HG03139 (cell line): Measurements from ENCODE around the gene ERC2.
"Not testable (repeated sequence)": the region's sequence is repeated elsewhere in the genome, so short reads cannot be mapped to it uniquely, and the experiment has no call there.

ENCODE experiments used
- ATAC-seq: cut with Tn5 transposase; IDR thresholded peaks from one replicate; pipeline ENCODE4 v1.9.1; 2021; ENCODE audit not compliant: unreplicated experiment

The ERC2 gene

DNA sequence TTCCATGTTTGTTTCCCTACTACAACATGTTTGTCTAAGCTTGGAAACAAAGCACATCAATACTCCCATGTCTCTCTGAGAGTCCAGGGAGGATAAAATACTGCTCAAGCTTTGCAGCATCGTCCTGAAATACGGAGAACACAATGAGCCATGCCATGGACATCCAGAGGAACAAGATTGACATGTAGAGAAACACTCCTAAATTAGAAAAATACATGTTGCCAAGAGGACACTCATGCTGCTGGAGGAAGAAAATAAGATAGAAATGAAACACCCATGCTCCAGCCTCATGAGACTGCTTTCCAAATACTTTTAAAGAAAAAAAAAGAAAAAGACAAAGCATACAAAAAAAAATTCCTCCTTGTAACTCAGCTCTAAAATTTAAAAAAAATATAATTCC is 387.0 kb downstream of the ERC2 start:
- no peak for ATAC-seq

DNA sequence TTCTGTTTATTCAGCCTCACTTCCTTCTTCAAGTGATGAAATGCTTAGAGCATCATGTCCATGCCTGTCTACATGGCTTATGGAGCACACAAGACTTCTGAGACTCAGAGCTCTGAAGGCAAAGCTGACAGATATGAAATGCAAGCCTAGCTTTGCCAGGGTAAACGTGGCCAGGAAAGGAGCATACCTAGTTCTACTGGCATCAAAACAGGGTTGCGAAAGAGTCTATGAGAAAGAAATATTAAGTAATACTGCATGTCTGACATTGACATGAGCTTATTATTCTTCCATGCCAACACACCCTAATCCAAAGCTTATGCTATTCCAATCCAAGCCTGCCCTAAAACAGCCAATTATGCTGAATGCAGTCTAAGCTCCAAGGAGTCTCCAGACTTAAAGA is 391.5 kb downstream of the ERC2 start:
- ATAC-seq: no peak

DNA sequence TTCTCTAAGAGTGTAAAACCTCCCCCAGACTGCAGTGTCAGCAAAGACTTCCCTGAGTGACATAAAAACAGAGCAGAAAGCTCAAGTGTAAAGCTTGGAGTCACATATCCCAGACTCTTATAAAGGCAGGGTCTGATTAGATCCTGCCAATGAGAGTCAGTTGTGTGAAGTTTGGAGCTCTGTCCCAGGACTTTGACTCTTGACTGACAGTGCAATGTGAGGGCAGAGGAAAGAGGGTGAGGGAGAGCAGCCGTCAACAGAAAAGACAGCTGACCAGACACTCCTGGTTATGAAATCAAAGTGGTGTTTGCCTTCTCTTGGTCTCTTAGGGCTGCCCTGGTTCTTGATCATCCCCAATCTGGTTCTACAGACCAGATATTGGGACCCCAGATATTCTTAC is 393.2 kb downstream of the ERC2 start:
- ATAC-seq: no peak

DNA sequence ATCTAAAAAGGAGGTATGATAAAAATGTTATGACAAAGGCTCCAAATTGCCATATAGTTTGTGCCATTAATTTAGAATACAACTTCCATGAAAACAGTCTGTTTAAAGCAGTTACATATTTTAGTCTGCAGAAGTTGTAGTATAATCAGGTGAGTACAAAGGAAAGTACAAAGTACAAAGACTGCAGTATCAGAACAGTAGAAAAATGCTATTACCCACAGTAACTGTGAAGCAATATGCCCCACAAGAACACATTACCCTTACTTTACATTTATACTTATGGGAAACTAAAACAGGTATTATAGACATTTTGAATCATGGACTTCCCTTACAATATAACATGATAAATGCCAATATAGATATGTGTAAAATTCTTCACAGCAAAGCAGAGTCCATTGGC is 398.5 kb downstream of the ERC2 start:
- ATAC-seq: no peak

DNA sequence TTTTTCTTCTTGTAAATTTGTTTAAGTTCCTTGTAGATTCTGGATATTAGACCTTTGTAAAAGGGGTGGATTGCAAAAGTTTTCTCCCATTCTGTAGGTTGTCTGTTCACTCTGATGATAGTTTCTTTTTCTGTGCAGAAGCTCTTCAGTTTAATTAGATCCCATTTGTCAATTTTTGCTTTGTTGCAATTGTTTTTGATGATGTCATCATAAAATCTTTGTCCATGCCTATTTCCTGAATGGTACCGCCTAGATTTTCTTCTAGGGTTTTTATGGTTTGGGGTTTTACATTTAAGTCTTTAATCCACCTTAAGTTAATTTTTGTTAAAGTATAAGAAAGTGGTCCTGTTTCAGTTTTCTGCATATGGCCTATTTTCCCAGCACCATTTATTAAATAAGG is 401.9 kb downstream of the ERC2 start:
- not testable (repeated sequence) for ATAC-seq

DNA sequence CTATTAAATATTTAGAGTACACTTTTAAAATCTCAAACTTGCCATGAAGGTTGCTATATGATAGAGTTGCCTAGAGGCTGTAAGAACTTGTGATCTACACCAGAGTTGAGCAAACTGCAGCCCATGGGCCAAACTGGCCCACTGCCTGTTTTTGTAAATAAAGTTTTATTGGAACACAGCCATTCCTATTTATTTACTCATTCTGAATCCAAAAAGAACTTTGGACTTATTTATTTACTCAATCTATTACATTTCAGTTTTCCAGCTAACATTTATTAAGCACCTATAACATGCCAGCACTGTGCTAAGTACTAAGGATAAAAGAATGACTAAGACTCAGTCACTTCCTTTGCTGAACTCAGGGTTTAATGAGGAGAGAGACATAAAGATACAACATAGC is 403.6 kb downstream of the ERC2 start:
- ATAC-seq: no peak

DNA sequence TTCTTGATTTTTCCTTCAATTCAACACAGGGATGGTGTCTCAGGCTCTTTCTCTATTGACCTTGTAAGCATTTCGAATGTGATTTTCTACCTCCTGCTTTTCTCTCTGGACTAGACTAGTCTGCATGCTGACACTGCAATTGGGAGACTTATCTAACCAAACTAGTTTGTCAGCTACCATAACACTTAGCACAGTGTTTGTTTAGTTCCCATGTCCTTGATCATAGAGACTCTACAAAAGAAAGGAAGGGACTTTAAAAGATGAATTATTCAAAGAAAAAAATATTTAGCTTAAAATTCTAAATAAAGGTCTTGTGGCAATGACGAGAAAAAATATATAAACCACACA is 407.0 kb downstream of the ERC2 start:
- ATAC-seq: no peak

DNA sequence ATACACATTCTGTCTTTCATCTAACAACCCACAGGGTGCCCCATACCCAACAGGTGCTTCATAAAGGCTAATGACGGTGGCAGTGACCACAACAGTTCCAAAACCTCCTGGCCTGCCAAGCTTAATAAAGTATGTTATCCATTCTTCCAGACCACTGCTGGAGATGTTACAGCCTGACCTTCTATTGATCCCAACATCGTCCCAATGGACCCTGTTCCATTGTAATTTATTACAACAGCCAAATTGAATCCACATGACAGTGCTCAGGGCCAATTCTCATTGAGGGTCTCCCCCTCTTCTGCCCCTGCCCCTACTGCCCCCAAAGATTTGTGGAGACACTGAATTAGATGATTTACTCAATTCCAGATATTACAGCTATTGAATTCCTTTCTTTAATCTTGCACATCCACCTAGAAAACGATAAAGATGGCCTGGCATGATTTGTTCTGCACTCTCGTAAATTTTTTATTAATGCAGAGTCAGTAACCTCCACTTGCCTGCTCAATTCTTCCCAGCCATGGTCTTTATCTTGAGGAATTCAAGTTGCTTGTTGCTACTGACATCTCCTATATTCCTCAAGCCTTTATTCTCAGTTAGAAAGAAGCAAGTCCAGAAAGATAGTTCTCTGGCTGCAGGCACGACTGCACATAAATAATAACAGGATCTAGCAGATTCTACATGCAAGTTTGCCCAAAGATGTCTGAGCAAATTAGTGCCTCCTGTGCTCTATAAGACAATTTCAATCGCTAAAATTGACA is 407.6 kb downstream of the ERC2 start:
- ATAC-seq: no peak

DNA sequence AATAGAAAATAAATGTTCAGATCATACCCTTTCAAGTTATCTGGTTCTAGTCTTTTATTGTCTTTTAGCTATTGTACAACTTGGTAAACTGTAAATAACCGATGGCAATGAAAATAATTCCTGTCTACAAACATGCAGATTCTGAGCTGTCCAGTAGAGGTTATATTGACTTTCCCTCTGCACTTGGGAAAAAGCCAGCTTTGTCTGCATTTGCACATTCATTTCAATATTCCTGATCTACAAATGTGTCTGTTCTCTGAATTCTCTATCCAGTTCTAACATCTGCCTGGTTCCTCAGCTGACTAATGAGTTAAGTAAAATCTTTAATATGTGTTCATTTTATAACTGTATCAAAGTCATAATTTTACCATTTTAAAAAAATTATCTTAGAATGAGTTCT is 408.5 kb downstream of the ERC2 start:
- ATAC-seq: no peak

DNA sequence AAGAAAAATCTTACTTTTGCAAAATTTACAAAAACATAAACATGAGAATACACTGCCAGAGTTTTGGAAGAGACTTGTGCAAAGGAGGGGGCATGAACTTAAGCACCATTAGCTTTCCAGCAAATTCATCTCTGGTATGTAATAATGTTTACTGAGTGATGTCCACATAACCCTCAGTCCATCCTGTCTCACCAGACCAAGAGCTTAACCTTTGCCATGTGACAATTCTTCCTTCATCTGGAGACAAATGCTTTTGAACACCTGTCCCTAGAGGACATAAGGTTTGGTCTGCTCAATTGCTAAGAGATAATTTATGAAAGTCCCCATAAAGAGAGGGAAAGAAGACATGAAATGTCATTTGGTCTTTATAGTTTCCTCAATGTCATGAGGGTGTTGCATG is 412.3 kb downstream of the ERC2 start:
- no peak for ATAC-seq

DNA sequence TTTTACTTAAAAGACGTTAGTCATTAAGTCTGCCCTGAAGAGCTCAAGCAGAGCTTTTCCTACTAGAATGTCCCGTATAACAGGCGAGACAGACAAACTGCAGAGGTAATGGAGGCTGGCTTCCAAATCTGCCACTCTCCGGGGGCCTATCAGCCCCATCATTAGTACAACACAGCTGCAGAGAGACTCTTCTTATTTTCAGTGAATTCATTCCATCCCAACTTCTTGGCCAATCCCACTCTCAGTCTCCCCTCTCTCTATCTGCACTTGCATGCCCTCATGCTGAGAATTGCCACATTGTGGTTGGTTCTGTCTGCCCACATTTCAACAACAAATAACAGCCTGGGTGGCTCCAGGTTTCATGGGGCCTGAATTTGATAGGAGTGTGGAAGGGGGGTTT is 412.7 kb downstream of the ERC2 start:
- no peak for ATAC-seq

DNA sequence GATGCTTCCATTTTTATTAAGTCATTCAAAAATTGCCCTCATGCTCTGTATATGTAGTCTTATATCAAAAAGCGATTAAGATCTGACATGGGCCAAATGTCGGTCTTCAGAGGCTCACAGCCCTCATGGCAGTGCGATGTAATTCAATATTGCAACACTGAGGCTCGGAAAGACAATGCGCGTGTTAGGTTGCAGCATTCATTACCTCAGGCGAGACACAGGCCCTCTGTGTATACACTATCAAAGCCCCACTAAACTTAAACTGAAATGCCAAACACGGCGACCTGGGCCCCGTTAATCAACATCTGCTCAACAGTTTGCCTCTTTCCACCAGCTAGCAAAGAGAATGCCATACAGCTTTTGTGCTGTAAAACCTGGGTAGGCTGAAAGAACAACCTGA is 413.4 kb downstream of the ERC2 start:
- no peak for ATAC-seq

DNA sequence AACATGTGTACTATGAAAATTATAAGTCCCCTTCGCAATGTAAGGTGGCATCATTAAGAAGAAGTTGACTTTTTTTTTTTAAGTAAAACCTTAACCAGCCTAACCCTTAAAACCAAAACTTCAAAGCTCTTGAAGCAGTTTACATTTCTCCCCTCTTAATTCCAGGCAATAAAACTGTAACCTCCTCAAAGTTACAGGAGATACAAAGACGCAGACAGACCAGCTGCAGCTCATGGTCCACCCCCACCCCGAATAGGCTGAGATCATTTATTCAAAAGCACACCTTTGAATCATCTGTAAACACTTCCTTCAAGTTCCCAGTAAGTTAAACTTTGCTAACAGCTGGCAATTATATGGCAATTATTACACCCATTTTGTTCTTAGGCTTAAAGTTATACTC is 414.5 kb downstream of the ERC2 start:
- ATAC-seq: no peak

DNA sequence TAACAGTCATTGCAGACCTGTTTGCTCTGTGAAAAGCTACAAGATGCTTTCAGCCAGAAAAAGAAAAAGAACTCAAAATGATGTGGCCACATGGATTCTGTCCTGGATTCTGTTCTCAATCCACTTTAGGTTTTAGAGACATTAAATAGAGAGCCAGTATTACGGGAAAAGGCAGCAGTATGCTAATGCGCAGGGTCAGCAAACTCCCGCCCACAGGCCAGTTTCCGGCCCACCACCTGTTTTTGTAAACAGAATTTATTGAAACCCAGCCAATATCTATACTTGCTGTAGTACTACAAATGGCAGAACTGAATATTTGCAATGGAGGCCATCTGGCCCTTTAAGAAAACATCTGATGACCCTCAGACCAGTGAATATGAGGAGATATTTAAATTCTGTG is 416.1 kb downstream of the ERC2 start:
- ATAC-seq: no peak

DNA sequence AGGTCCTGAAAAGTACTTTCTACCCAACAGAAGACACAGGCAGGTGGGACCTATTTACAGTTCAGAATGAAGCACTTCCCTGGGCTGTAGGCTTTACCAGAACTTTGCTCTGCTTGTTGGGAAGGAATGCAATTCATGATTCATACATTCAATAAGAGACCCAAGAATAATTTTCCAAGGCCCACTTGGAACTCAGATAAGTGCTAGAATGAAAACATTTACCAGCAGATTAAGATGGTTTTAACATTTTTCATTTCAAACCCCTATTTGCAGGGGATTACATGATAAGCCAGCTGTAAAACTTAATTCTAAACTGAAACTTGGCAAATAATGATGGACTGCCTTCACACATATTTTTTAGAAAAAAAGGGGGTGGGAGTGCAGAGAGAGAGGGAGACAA is 417.2 kb downstream of the ERC2 start:
- ATAC-seq: no peak

DNA sequence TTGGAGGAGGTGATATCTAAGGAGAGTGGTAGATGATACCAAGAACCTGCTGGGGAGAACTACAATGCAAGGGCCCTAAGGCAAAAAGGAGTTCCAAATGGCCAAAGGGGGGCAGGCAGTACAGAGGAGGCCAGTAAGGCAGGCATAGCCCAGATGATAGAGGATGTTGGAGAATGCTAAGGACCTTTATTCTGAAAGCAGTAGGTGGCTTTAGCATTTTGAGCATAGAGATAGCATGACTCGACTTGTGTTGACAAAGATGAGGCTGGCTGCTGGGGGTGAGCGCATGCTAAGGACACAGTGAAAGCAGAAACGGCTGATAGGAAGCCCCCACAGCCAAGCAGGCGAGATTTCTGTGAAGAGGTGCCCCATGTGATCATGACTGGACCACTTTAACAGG is 419.3 kb downstream of the ERC2 start:
- no peak for ATAC-seq

DNA sequence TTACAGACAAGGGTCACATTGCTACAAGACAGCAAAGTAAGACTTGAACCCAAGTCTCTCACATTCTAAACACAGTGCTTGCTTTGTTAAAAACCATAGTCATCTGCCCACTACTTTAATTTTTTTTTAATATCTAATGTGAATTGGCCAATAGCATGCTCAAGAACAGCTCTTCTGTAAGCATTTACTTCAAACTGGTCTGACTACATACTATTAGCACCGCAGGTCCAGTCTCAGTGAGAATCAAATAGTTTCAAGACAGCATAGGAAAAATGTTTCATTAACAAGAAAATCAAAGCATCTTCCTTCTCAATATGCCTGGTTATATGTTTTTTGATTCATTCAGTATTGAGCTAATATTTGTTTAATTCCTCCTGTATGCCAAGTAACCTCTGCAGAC is 419.9 kb downstream of the ERC2 start:
- ATAC-seq: no peak

DNA sequence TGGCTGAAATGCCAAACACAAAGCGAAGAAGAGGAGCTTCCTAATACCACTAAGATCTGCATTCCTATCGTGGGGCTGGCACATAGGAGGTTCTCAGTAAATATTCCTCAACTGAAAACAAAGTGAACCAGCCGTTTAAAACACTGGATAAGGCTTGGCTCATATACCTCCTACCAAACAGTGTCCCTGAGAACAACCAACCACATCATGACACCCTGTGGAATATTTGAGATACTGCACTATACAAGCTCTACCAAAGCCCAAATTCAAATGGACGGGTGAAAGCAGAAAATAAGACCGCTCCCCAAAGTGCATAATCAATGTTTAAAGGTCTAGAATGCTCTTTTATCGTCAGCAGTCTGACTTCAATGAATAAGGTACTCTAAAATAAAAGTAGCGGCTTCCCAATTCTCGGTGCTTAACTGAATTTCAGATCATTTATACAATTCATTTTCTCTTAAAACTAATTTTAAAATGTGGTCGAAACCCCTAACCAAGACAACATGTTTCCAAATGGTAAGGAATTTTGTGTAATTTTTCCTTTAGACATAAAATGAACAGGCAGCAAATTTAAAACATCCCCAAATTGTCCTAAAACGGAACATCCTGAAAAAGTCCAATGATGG is 425.8 kb downstream of the ERC2 start:
- ATAC-seq: no peak

DNA sequence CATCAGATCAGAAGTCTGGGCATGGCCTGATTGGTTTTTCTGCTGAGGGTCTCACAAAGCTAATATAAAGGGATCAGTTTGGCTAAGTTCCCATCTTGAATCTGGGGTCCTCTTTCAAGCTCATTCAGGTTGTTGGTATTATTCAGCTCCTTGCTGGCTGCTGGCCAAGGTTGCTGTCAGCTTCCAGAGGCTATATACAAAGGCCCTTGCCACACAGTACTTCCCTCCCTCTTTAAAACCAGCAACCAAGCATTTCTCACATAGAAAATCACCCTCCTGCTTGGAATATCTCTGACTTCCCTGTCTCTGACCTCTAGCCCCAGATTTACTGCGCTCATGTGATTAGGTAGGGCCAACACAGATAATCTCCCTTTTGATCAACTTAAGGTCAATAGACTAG is 442.9 kb downstream of the ERC2 start:
- no peak for ATAC-seq

DNA sequence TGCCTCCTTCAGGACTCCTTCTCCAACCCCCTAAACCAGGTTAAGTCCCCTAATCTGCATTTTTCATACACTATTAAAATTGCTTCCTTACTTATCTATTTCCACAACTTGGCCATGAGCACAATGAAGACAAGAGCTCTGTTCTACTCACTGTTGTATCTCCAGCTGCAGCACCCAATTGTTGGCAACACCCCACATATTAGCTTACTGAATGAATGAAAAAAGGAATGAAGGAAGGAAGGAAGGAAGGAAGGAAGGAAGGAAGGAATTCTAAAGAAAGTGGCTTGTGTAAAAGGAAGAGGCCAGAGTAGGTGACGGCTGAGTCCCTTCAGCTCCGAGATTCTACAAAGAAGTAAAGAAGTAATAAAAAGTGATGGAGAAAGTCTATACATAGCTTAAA is 444.7 kb downstream of the ERC2 start:
- ATAC-seq: no peak

DNA sequence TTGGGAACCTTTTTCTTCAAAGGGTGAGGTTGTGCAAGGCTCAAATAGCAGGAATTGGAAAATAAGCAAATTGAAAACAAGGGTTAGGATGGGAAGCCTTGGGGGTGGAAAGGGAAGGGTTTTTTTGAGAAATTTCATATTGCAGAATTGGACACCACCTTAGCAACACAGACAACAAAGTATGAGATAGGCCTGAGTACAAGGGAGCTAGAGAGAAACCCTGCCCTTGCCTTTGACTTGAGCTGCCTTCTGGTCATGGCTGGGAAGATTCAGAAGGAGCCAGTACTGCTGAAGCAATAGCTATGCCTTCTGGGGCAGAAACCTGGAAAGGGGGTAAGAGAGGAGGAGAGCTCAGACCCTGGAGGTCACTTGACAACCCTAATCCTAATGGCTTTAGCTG is 445.6 kb downstream of the ERC2 start:
- no peak for ATAC-seq

DNA sequence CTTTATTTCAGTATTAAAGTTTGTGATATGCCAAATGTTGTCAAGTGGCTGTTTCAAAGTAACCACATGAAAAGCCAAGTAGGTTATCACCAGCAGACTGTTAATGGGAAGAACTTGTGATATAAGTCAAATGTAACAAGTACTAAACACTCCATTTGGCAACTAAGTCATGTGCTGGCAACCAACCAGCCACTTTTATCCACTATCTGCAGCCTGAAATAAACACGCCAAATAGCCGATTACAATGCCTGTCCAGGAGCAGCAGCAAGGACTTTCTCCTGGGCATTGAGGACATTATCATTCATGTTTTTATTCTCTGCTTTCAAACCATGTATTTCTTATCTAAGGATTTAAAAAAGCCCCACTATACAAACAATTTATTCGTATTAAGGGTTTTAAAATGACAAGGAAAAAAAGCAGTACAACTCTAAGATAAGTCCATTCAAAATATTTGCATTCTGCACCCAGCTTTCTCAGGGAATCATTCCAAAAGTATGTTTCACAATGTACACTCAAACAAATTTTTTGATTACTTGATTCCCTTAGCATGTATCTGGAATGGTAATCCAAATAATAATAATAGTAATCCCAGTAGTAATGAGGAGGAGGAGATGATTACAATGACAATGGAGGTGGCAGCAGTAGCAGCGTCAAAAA is 448.6 kb downstream of the ERC2 start:
- no peak for ATAC-seq

DNA sequence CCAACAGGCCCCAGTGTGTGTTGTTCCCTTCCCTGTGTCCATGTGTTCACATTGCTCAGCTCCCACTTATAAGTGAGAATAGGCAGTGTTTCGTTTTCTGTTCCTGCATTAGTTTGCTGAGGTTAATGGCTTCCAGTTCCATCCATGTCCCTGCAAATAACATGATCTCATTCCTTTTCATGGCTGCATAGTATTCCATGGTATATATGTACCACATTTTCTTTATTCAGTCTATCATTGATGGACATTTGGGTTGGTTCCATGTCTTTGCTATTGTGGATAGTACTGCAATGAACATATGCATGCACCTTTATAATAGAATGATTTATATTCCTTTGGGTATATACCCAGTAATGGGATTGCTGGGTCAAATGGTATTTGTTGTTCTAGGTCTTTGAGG is 452.9 kb downstream of the ERC2 start:
- not testable (repeated sequence) for ATAC-seq
